Neural progenitor cell (in vitro differentiated cells): Measurements from ENCODE around the gene OR10A4. TPM values are rescaled to one million over a fixed set of nuclear protein-coding genes. Genes with fewer than 3 reads are reported as not detected.

Experiments used
- DNase-seq: peaks from one replicate; pipeline ENCODE4 v3.0.0-alpha.2; 2016; ENCODE audit warnings: low spot score
- H2AFZ ChIP-seq: fragments of 200-600 bp; sonication (generic); replicated peaks from 2 replicates; pipeline ENCODE4 v1.6.1; 2016; ENCODE audit warnings: antibody characterized with exemption
- H3F3A ChIP-seq: fragments of 200-600 bp; sonication (generic); 2 replicates; pipeline ENCODE4 v1.6.1; 2016; ENCODE audit warnings: antibody characterized with exemption, low read depth
- H3K27ac ChIP-seq: fragments of 200-600 bp; sonication (generic); 2 replicates; pipeline ENCODE4 v1.5.1; 2016; ENCODE audit warnings: mild to moderate bottlenecking
- H3K27me3 ChIP-seq: fragments of 200-600 bp; sonication (generic); 2 replicates; pipeline ENCODE4 v1.6.1; 2016; ENCODE audit warnings: mild to moderate bottlenecking, moderate library complexity
- H3K36me3 ChIP-seq: fragments of 200-600 bp; sonication (generic); 2 replicates; pipeline ENCODE4 v1.5.1; 2016
- H3K4me1 ChIP-seq: fragments of 200-600 bp; sonication (generic); 2 replicates; pipeline ENCODE4 v1.6.1; 2016; ENCODE audit warnings: mixed run types
- H3K4me2 ChIP-seq: fragments of 200-600 bp; sonication (generic); 2 replicates; pipeline ENCODE4 v1.6.1; 2016
- H3K4me3 ChIP-seq: fragments of 200-600 bp; sonication (generic); 2 replicates; pipeline ENCODE4 v1.5.1; 2016
- H3K79me2 ChIP-seq: fragments of 200-600 bp; sonication (generic); 2 replicates; pipeline ENCODE4 v1.6.1; 2016; ENCODE audit warnings: low read depth
- H3K9ac ChIP-seq: fragments of 200-600 bp; sonication (generic); 2 replicates; pipeline ENCODE4 v1.6.1; 2016
- H3K9me3 ChIP-seq: fragments of 200-600 bp; sonication (generic); 2 replicates; pipeline ENCODE4 v1.5.1; 2016; ENCODE audit warnings: low read depth
- H4K20me1 ChIP-seq: fragments of 200-600 bp; sonication (generic); 2 replicates; pipeline ENCODE4 v1.6.1; 2016; ENCODE audit warnings: low read depth
- H3K27ac Mint-ChIP-seq: 3 replicates; pipeline ENCODE4 v1.8.0; 2021; ENCODE audit warnings: mixed read lengths
- H3K27me3 Mint-ChIP-seq: 2 replicates; pipeline ENCODE4 v1.8.0; 2022; ENCODE audit warnings: low read depth, mild to moderate bottlenecking, inconsistent platforms, moderate library complexity, mixed read lengths; ENCODE audit not compliant: insufficient read depth
- H3K36me3 Mint-ChIP-seq: 3 replicates; pipeline ENCODE4 v1.8.0; 2021; ENCODE audit warnings: mixed read lengths
- H3K4me1 Mint-ChIP-seq: 3 replicates; pipeline ENCODE4 v1.8.0; 2021; ENCODE audit warnings: mixed read lengths
- H3K4me3 Mint-ChIP-seq: 3 replicates; pipeline ENCODE4 v1.8.0; 2021; ENCODE audit warnings: mild to moderate bottlenecking, moderate library complexity, mixed read lengths
- H3K9me3 Mint-ChIP-seq: 3 replicates; pipeline ENCODE4 v1.8.0; 2020; ENCODE audit warnings: mixed read lengths
- EZH2 ChIP-seq: fragments of 200-600 bp; sonication (generic); IDR thresholded peaks from 2 replicates; pipeline ENCODE4 v1.6.1; 2017; ENCODE audit warnings: antibody characterized with exemption, mild to moderate bottlenecking, moderate library complexity
- EZH2phosphoT487 ChIP-seq: fragments of 200-600 bp; sonication (generic); IDR thresholded peaks from 2 replicates; pipeline ENCODE4 v1.6.1; 2017; ENCODE audit warnings: antibody characterized with exemption
- total RNA-seq: library from RNA; depleted of rRNA; stranded (reverse); fragments of >200 nt; gene quantifications from 2 replicates; pipeline ENCODE4 v1.2.3, GENCODE V29; 2015; ENCODE audit warnings: low replicate concordance
- TF ChIP-seq, protein P1 (sequence below): fragments of 200-600 bp; sonication (generic); IDR thresholded peaks from 2 replicates; pipeline ENCODE4 v1.5.1; 2017; ENCODE audit warnings: antibody characterized with exemption, mild to moderate bottlenecking

OR10A4 gene
- total RNA-seq, 1 donor from 2014 or later: not detected

GRCh38 chr11:6911378-6911777, 35.0 kb downstream of the OR10A4 start:
- no peaks in the 10 kb centered on the region for H3K4me1 Mint-ChIP-seq
- Histone ChIP-seq H4K20me1 (no peaks in the 10 kb centered on the region), H3K4me1 (no peaks in the 10 kb centered on the region), H3F3A (no peaks in the 10 kb centered on the region), H2AFZ (no peak overlapping the region), H3K9ac (no peak overlapping the region), H3K27me3 (no peaks in the 10 kb centered on the region), H3K27ac (no peak overlapping the region), H3K4me2 (no peak overlapping the region), H3K4me3 (no peak overlapping the region), H3K9me3 (no peaks in the 10 kb centered on the region), H3K79me2 (no peaks in the 10 kb centered on the region), H3K36me3 (no peaks in the 10 kb centered on the region)
- H3K9me3 Mint-ChIP-seq: no peaks in the 10 kb centered on the region
- H3K36me3 Mint-ChIP-seq: no peaks in the 10 kb centered on the region
- H3K27me3 Mint-ChIP-seq: no peaks in the 10 kb centered on the region
- TF ChIP-seq, protein P1, sequence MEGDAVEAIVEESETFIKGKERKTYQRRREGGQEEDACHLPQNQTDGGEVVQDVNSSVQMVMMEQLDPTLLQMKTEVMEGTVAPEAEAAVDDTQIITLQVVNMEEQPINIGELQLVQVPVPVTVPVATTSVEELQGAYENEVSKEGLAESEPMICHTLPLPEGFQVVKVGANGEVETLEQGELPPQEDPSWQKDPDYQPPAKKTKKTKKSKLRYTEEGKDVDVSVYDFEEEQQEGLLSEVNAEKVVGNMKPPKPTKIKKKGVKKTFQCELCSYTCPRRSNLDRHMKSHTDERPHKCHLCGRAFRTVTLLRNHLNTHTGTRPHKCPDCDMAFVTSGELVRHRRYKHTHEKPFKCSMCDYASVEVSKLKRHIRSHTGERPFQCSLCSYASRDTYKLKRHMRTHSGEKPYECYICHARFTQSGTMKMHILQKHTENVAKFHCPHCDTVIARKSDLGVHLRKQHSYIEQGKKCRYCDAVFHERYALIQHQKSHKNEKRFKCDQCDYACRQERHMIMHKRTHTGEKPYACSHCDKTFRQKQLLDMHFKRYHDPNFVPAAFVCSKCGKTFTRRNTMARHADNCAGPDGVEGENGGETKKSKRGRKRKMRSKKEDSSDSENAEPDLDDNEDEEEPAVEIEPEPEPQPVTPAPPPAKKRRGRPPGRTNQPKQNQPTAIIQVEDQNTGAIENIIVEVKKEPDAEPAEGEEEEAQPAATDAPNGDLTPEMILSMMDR: no peak
- no peak for TF ChIP-seq EZH2phosphoT487
- no peak for TF ChIP-seq EZH2
- H3K4me3 Mint-ChIP-seq: no peak overlapping the region
- DNase-seq: no peak
- no peak overlapping the region for H3K27ac Mint-ChIP-seq

GRCh38 chr11:6911948-6912347, 35.5 kb downstream of the OR10A4 start:
- H3K36me3 Mint-ChIP-seq: no peaks in the 10 kb centered on the region
- no peaks in the 10 kb centered on the region for H3K4me1 Mint-ChIP-seq

DNA sequence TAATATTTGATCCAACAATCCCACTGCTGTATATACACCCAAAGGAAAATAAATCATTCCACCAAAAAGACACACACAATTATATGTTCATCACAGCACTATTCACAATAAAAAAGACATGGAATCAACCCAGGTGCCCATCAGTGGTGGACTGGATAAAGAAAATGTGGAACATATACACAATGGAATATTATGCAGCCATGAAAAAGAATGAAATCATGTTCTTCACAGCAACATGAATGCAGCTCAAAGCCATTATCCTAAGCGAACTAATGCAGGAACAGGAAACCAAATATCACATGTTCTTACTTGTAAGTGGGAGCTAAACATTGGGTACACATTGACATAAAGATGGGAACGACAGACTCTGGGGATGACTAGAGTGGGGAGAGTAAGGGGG, 43.3 kb downstream of the OR10A4 start:
- Histone ChIP-seq H3F3A (no peaks in the 10 kb centered on the region), H4K20me1 (no peaks in the 10 kb centered on the region), H3K79me2 (no peaks in the 10 kb centered on the region), H3K36me3 (no peaks in the 10 kb centered on the region), H3K4me1 (no peaks in the 10 kb centered on the region), H3K9ac (no peak overlapping the region), H3K4me2 (no peak overlapping the region), H3K27ac (no peak overlapping the region), H2AFZ (no peak overlapping the region), H3K4me3 (no peak overlapping the region), H3K9me3 (no peaks in the 10 kb centered on the region), H3K27me3 (no peaks in the 10 kb centered on the region)
- DNase-seq: no peak
- H3K4me3 Mint-ChIP-seq: no peak overlapping the region
- no peaks in the 10 kb centered on the region for H3K27me3 Mint-ChIP-seq
- no peaks in the 10 kb centered on the region for H3K4me1 Mint-ChIP-seq
- TF ChIP-seq, protein P1: no peak
- peak overlapping the region; percentile 35 for H3K27ac Mint-ChIP-seq
- no peaks in the 10 kb centered on the region for H3K36me3 Mint-ChIP-seq
- no peaks in the 10 kb centered on the region for H3K9me3 Mint-ChIP-seq

More at GRCh38 chr11:6911948-6912347, 35.5 kb downstream of the OR10A4 start:
- Mint-ChIP-seq H3K4me3 (no peak overlapping the region), H3K27ac (no peak overlapping the region), H3K9me3 (no peaks in the 10 kb centered on the region), H3K27me3 (no peaks in the 10 kb centered on the region)
- DNase-seq: no peak
- H3K27me3 ChIP-seq: no peaks in the 10 kb centered on the region
- no peaks in the 10 kb centered on the region for H3K79me2 ChIP-seq
- H4K20me1 ChIP-seq: no peaks in the 10 kb centered on the region
- H2AFZ ChIP-seq: no peak overlapping the region
- TF ChIP-seq, protein P1: no peak
- no peak for TF ChIP-seq EZH2
- TF ChIP-seq EZH2phosphoT487: no peak
- no peak overlapping the region for H3K4me2 ChIP-seq
- no peaks in the 10 kb centered on the region for H3K4me1 ChIP-seq
- no peaks in the 10 kb centered on the region for H3K9me3 ChIP-seq
- H3K4me3 ChIP-seq: no peak overlapping the region
- no peak overlapping the region for H3K9ac ChIP-seq
- H3F3A ChIP-seq: no peaks in the 10 kb centered on the region
- H3K36me3 ChIP-seq: no peaks in the 10 kb centered on the region
- no peak overlapping the region for H3K27ac ChIP-seq

- Histone ChIP-seq H4K20me1 (no peaks in the 10 kb centered on the region), H3K9ac (no peak within 1 kb of the TSS), H3K4me3 (no peak within 1 kb of the TSS), H3K27ac (no peak within 1 kb of the TSS), H3K4me1 (peaks cover under 1% of the 10 kb centered on the region), H3K4me2 (no peak within 1 kb of the TSS), H2AFZ (no peak within 1 kb of the TSS), H3K27me3 (no peaks in the 10 kb centered on the region), H3K9me3 (no peaks in the 10 kb centered on the region), H3K36me3 (no peaks in the 10 kb centered on the region), H3F3A (peaks cover 4% of the 10 kb centered on the region), H3K79me2 (no peaks in the 10 kb centered on the region)
- Mint-ChIP-seq H3K9me3 (no peaks in the 10 kb centered on the region), H3K4me3 (no peak within 1 kb of the TSS), H3K27ac (peak within 1 kb of the TSS; percentile 35), H3K36me3 (no peaks in the 10 kb centered on the region), H3K27me3 (no peaks in the 10 kb centered on the region), H3K4me1 (peaks cover 3% of the 10 kb centered on the region)
- DNase-seq: no peak
- TF ChIP-seq EZH2: no peak
- TF ChIP-seq, protein P1: no peak
- TF ChIP-seq EZH2phosphoT487: no peak
These were observed 44.3 kb downstream of the OR10A4 start, which contains the start of gene OR2D3 for GRCh38 chr11:6920702-6921101. OR2D3 (plus strand) TSS chr11:6921002; CDS start chr11:6921002, 0 bp downstream.
